HG02623 (cell line): ENCODE results near the gene ATP7B.

Source experiments
- ATAC-seq: cut with Tn5 transposase; IDR thresholded peaks from one replicate; pipeline ENCODE4 v1.9.1; 2021; ENCODE audit warnings: moderate library complexity; ENCODE audit not compliant: unreplicated experiment

Gene ATP7B

DNA sequence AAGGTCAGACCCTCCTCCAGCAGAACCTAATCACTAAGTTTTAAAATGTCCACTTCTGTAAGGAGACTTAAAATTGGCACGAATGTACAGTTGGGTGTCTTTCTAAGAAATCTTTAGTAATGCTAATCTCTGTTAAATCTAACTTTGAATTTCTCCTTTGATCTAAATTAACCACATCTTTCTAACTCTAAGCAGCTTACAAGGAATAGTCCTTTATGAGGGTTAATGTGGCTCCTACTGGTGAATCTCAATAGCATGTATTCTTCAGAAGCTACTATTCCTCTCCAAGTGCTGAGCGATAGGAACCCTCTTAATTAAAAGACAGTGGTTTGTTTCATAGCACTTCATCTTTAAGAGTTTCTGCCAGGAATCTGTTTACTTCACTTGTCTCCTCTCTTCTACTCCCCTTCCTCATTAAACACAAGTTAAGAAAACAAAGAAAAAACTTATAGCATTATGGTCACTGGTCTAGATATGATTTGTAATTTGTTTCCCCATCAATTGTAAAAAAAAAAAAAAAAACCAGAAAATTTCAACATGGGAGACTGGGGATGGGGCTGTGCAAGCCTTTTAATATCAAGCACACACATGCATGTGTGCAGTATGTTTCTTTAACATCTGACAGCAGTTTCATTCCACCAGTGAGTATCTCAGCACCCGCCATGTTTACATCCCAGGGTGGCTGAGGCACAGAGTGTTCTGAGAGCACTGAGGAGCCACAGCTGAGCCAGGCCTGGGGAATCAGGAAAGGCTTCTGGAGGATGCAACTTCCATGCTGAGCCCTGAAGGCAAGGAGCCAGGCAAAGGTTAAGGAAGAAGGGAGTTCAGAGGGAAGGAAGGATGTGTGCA, 57.7 kb downstream of the ATP7B start:
- no peak for ATAC-seq

DNA sequence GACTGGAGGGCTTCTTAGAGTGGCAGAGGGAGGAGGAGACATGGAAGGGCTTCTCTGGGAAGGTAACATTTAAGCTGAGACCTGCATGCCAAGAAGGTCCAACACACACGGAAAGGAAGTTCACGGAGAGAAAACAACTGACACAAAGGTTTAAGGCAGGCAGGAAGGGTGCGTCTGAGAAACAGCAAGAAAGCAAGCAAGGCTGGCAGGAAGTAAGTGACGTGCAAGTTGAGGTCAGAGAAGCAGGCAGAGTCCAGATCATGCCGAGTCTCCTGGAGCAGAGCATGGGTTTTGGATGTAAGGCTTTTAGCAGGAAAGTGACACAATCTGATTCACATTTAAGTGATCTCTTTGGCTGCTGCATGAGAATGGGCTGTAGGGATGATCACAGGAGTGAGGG, 60.5 kb downstream of the ATP7B start:
- ATAC-seq, result no peak

DNA sequence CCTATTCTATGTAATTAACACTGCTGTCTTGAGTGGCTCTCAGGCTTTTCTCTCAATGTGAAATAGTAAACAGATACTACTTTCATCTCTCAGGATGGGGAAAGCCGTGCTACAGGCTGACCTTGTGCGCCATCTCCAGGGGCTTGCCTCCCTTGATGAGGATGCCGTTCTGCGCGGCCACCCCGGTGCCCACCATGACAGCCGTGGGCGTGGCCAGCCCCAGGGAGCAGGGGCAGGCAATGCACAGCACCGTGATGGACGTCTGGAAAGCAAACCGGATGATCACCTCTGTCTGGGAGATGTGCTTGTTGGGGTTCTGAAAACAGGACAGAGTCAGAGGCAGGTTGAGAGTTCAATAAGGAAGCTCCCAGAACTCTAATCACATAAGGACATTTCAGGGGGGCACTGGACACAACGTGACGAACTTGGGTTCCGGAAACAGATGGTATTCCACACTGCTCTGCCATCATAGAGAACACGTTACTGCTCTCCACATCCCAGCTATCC, 65.0 kb downstream of the ATP7B start:
- ATAC-seq, result no peak

DNA sequence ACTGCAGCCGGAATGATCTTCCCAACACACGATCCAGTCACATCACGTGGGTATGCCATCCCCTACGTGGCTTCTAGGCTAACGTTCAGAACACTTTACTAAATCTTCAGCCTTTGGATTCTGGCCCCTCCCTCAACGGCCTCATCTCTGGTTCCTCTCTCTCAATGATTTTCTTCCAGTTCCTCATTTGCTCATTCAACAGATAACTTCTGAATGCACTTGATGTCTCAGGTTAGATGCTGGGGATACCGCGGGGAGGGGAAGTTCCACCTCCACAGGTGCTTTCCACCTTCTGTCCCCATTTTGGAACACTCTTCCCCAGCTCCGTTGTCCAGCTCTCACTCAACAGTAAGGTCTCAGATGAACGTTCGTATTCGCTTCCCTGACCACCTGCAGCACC, 66.1 kb downstream of the ATP7B start:
- ATAC-seq, result peak; percentile 50

DNA sequence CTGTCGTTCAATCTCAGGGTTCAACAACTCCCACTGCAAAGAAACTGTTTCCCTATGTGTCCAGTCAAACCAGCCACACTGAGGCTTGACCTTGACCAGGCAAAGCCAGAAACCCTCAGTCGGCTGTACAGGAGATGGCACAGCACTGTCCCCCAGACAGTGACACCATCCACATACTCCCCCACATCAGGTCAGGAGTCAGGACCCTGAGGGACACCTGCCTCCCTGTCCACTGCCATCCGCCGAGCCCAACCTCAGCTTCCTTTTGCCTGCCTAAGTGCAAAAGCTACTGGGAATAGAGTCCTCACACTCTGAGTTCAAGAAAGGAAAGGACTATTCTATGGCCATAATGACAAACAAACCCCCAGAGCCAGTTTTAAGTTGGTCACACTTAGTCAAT, 66.8 kb downstream of the ATP7B start:
- no peak for ATAC-seq

DNA sequence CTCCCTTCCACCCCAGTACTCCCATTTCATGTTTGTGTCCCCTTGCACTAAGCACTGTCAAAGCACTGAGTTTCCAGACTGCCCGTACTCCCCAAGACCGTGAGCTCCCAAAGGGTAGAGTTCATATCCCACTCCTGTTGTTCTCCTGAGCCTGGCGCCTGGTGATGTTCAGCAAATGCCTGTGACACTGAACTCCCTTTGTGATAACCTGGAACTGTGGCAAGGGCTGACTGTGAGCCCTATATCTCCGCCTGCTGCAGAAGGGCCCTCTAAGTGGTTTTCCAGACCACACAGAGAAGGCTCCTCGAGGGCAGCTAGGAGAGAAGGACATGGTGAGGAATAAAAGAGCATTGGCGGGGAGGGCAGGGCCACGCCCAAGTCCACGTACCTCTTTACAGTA, 67.5 kb downstream of the ATP7B start:
- ATAC-seq, result no peak

DNA sequence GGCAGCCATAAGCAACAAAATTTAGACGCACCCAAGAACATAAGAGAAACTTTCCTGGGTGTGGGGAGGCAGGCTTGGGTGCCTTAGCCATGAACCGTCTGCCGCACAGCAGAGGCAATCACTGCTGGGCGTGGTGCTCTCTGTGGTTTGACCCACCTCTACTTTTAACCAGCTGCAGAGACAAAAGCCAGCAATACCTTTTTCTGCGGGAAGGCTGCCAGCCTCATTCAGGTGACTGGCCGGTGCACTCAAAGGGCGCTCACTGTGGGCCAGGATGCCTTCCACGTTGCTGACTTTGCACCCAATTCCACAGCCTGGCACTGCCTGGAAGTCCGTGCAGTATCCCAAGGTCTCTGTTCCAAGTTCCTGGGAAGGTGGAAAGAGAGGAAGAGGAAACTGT, 69.1 kb downstream of the ATP7B start:
- ATAC-seq, result no peak

DNA sequence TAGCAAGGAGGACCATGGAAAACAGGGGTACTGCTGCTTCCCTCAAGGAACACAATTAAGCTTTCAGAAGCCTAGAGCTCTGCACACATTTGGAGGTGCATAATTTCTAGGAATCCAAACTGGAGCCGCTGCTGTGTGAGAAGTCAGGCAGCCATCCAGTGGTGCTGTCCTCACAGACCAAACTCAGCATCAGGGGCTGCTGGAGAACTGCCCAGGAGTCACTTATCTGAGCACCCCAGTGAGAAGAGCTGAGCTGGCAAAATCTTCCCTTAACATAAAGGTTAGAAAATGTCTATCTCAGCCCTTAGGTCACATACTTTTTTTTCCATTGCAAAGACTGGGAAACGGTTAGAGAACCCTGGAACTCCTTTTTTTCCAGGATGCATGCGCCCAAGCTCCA, 72.8 kb downstream of the ATP7B start:
- no peak for ATAC-seq

DNA sequence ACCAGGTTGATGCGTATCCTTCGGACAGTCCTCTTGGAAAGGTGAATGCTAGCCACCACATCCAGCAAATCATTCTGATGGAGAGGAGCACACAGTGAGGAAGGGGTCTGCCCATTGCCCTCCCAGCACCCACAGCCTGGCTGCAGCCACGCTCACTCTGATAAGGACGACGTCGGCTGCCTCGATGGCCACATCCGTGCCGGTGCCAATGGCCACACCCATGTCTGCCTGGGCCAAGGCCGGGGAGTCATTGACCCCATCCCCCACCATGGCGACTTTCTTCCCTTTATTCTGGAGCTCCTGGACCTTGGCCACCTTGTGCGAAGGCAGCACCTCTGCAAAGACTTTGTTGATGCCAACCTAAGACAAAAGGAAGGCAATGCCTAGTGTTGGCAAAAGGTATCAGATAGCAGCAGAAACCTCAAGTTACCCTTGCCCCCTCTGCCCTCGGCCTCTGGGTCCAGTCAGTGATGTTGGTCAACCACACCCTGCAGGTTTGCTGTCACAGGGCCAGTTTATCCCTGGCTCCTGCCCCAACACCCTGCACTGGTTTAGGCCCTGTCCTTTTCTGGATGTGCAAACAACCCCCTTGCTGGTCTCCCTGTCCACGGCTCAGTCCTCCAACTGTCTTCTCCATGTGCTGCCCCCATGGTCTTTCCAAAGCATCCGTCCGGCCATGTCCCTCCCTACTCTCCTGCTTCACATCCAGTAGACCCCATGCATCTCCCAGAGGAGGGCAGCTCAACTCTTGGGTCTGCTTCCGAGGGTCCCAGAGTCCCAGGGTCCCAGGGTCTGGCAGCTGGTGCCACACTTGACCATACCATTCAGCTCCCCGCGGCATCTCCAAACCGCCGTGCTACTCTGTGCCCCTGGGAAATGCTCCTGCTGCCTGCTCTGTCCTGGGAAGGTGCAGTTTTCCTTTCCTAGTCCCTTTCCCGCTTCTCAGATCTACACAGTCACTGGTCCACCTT, 73.6 kb downstream of the ATP7B start:
- no peak for ATAC-seq

DNA sequence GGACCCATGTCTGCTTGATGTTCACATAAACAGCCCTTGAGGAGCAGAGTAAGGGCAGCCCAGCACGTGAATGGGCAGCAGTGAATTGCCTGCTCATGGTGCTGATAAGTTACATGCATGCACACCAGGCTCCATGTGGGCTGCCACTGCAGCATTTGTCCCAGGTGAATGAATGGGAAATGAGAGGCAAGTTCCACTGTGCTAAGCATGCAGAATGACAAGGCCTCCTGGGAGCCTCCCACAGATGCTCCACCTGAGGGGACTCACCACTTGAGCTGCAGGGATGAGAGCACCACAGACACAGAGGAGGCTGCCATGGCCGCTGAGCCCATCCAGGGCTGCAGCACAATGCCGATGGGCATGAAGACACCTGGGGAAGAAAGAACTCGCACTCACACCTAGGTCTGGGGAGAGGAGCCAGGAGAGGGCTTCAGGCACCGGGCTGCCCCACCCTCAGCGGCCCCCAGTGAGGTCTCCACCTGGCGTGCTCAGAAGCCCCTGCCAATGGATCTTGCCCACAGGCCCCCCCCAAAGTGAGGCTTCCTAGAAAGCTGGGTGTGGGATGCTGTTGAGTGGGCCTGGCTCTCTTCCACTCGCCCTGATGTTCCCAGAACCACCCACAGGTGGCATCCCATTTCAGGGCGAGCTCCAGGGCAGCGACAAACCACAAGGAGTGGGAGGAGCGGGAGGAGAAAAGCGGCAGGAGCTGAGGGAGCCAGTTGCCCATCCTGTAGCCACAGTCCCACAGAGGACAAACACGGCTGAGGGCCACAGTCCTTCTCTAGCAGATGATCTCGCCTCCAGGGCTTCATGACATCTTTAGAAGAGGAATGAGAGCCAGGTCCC, 75.7 kb downstream of the ATP7B start:
- no peak for ATAC-seq

DNA sequence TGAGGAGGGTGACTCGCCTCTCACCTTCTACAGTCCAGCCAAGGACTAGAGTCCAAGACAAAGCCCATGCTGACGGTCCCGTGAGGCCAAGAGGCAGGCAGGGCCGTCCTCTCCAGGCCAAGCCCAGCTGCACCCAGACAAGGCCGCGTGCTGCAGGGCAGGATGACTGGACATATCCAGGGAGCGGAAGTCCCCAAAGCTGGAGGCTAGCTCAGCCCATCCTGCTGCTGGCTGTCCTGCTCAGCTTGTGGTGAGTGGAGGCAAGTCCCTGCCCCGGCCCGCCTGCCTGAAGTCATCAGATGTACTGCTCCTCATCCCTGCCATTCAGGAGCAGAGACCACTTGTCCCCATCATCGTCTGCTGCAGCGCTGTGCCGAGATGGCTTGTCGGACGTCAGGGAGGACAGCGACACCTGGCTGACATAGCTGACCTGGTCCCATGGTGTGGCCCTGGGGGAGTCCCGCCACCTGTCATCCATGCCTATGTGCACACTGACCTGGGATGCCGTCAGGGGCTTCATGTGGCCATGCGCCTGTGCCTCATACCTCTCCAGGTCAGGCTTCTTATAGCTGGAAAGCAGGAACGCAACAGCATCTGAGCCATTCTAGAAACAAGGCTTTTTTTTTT, 76.7 kb downstream of the ATP7B start:
- ATAC-seq, result no peak

DNA sequence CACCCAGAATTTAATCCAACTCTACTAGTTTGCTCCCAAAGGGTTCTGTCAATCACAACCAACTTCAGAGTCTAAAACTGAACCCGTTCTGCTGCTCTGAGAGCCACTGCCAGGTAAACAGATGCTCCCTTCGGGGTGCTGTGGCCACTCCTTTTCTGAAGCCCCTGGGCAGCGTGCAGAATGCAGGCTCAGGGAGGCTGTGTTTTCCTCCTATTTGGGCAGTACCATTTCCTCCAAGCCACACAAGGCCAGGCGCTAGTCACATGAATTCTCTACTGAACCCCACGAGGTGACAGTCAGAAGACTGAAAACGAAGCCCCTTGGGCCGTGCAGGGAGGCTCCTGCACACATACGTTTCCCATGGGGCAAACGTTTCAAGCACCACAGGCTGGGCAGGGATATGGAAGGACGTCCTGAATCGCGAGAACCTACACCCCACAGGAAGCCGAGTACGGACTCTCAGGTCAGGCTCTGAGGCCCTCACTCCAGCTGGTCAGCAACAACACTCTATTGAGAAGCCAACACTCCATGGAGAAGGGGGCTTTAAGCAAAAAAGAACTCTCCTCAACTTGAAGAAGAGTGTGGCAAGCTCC, 77.7 kb downstream of the ATP7B start:
- no peak for ATAC-seq

DNA sequence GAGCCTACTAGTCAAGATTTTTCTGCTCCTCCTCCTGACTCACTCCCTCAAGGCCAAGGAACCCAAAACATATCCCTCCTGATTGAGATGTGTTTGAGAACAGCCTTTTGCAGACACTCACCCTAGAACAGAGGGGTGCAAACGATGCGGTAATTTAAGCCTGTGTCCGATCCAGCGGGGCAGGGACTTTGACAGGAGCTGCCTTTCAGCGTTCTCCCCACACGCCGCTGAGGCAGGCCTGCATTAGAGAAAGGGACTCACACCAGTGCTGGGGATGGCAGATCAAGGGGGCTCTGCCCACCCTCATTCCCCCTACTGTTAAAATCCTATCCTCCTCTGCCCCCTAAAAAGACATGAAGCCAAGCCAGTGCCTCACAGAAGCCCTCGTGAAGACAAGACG, 79.0 kb downstream of the ATP7B start:
- ATAC-seq, result no peak

DNA sequence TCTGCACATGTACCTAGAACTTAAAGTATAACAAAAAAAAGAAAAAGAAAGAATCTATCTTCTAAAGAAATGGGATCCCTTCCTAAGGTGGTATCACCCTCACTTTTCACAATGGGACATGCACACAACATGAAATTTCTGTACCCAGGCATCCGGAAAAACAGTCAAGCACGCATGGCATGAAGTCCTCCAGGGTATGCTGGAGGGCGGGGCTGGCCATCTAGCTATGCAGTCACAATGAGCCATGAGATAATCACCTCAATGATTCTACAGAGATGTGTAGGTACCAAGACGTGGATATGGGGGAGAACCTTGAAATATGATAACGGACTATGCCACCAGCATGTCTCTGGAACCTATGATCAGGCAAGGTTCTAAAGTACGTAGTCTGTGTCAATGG, 79.6 kb downstream of the ATP7B start:
- no peak for ATAC-seq

DNA sequence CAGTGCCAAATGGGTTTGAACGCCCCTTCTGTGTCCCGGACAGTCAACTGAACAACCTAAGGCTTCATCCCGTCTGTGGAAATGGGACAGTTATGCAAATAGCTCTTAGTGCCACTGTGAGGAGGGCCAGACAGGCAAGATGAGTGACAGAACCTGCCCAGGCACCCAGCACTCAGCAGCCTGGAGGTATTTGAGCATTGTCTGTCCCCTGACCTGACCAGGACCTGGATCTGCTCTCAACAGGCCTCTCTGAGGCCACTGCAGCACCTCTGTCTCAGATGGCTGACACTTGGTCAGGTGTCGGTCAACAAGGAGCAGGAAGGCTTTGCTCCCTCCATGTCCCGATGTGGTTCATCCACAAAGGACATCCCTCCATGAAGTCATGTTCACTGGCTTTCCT, 81.6 kb downstream of the ATP7B start:
- no peak for ATAC-seq

DNA sequence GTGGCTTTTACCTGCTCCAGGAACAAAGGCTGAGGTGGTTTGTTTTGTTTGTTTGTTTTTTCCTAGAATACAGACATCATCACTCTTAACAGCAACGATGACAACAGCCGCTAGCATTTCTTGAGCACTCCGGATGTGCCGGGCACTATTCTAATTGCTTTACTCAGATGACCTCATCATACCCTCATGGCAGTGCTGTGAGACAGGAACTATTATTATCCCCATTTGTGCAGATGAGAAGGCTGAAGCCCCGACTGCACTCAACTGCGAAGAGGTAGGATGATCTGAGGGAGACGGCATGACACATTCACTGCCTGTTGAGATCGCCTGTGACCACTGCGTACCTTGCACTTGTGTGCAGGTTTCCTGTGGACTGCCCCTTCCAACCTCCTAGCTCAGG, 83.0 kb downstream of the ATP7B start:
- no peak for ATAC-seq

DNA sequence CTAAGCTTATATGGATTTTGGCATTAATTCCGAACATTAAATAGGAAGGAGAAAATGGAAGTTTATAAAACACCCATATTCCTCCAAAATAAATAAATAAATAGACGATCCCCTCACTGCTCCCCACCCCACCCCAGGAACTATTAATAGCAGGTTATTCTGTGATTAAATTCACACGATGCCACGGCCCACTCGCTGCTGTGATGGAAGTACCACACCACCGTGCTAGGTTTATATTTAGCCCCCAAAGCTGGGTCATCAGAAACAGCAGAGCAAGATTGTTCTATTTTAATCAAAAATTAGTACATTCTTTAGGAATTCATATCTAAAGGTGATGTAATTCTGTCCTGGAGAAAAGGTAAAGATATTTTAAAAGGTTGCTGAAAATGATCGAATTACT, 84.1 kb downstream of the ATP7B start:
- ATAC-seq, result no peak

DNA sequence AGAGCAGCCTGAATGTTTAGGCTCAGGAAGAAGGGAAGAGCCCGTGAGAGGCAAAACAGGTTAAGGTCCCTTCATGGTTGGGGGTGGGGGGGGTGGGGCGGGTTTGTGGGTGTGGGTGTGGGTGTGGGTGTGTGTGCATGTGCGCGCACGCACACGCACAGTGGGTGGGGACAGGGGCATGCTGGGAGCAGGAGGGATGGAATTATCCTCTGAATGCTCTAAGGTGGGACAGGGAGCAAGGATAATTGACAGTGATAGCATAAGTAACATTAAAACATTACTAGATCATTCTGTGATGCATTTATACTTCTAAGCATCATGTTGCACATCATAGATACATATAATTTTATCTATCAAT, 84.7 kb downstream of the ATP7B start:
- ATAC-seq, result no peak

DNA sequence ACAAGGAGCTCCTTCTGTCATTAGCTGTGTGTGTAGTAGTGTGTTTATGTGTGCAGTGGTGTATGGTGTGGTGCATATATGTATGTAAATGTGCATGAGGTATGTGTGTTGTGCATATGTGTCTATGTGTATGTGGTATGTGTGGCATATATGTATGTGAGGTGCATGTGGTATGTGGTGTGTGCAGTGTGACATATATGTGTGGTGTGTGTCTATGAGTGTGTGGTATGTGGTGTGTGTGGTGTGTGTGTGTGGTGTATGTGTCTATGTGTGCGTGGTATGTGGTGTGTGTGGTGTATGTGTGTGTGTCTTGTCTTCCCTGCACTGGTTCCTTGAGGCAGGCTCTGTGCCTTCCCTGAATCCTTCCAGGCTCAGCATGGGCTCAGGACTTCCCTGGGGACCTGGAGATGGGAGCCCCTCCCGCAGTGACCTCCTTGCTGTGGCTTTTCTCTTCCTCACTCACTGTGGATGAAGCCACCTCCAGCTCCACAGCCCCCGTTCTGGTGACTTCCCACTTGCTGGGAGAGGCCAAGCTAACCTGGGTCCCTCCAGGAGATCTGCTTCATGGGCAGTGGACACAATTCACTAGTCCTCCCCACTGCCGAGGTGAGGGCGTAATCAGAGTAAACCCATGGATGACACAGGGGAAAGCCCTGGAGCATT, 85.3 kb downstream of the ATP7B start:
- no peak for ATAC-seq
